ENCODE data around the gene MAP4K1.
"Not testable (repeated sequence)": the region's sequence is repeated elsewhere in the genome, so short reads cannot be mapped to it uniquely, and the experiment has no call there.

MAP4K1 gene

DNA sequence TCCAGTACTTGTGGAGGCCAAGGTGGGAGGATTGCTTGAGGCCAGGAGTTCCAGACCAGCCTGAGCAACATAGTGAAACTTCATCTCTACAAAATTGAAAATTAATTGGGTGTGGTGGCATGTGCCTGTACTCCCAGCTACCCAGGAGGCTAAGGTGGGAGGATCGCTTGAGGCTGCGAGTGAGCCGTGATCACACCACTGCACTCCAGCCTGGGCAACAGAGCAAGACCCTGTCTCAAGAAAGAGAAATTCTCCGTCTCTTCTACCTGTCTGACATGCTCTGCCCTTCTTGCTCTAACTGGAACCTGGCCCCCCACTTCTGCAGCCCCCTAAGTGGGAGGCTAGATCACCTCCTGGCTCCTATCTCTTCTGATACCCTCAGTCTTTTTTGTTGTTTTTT lies 8.6 kb upstream of the MAP4K1 start:
- H3K27me3 Mint-ChIP-seq = no peaks in the 10 kb centered on the region
- no peak overlapping the region for H3K4me3 Mint-ChIP-seq
- peaks cover 46% of the 10 kb centered on the region for H3K36me3 Mint-ChIP-seq
- DNase-seq = no peak
- CTCF ChIA-PET = interaction anchor here (1.4 kb wide), 1 partner anchor 9 kb away, joined by 4 read pairs; no protein-coding TSS in a partner anchor
- H3K9me3 Mint-ChIP-seq = no peaks in the 10 kb centered on the region
- H3K4me1 Mint-ChIP-seq = peaks cover 5% of the 10 kb centered on the region
- H3K27ac Mint-ChIP-seq = no peak overlapping the region

DNA sequence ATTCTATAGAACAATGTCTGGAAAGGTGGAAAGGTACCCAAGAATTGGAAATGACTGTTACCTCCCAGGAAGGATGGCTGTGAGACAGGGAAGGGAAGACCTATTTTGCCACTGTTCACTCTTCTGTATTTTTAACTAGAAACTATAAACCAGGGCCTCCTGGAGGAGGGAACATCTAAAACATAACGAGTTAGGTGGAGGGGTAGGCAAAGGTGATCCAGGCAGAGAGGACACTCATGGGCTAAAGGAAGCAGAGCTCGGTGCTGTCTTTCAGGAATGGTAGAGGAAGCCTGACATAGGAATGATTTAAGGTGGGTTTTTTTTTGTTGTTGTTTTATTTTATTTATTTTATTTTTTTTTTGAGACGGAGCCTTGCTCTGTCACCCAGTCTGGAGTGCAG lies 7.1 kb upstream of the MAP4K1 start:
- Mint-ChIP-seq H3K9me3 (no peaks in the 10 kb centered on the region), H3K27me3 (no peaks in the 10 kb centered on the region), H3K4me3 (no peak overlapping the region), H3K27ac (no peak overlapping the region), H3K36me3 (peaks cover 46% of the 10 kb centered on the region), H3K4me1 (peaks cover 14% of the 10 kb centered on the region)
- CTCF ChIA-PET = interaction anchor here (0.6 to 1.4 kb wide), 3 partner anchors 10 to 308 kb away, joined by 3 to 5 read pairs (median 3); no protein-coding TSS in a partner anchor
- no peak for DNase-seq

DNA sequence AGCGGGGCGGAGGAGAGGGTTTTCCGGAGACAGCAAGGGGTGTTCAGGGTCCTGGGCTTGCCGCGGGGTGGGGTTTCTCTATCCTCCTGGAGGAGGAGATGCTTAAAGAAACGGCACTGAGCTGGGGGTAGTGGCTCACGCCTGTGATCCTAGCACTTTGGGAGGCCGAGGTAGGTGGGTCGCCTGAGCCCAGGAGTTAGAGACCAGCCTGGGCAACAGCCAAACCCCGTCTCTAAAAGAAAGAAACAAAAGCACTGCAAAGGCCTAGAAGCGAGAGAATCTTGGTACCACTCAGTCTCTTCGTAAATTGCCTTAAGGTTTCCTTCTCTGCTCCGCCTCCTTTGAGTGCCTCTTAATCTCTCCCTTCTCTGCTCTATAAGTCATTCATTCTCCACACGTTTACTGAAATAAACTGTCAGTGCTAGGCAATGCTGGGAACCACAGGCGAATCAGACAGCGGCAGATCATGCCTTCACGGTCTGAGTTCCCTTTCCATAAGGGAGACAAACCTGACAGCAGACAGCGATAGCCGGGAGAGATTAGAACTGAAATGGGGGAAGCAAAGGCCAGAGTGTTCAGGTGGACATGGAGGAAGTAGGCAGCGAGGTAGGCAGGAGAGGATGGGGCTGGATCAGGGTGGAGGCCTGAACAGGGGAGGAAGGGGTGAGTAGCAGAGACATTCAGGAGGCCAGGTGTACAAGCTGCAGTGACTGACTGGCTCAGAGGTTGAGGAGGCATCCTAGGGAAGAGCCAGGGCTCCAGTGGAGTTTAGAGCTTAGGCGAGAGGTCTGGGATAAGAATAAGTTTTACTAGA lies 1.8 kb upstream of the MAP4K1 start:
- H3K4me1 Mint-ChIP-seq = peaks cover 57% of the 10 kb centered on the region
- no peaks in the 10 kb centered on the region for H3K9me3 Mint-ChIP-seq
- peaks cover 48% of the 10 kb centered on the region for H3K36me3 Mint-ChIP-seq
- CTCF ChIA-PET = interaction anchor here (0.9 to 3.5 kb wide), 10 partner anchors 15 to 104 kb away, joined by 3 to 16 read pairs (median 4); no protein-coding TSS in a partner anchor
- no peak for DNase-seq
- H3K27ac Mint-ChIP-seq = peak overlapping the region; percentile 94
- peak overlapping the region; percentile 99 for H3K4me3 Mint-ChIP-seq
- no peaks in the 10 kb centered on the region for H3K27me3 Mint-ChIP-seq

DNA sequence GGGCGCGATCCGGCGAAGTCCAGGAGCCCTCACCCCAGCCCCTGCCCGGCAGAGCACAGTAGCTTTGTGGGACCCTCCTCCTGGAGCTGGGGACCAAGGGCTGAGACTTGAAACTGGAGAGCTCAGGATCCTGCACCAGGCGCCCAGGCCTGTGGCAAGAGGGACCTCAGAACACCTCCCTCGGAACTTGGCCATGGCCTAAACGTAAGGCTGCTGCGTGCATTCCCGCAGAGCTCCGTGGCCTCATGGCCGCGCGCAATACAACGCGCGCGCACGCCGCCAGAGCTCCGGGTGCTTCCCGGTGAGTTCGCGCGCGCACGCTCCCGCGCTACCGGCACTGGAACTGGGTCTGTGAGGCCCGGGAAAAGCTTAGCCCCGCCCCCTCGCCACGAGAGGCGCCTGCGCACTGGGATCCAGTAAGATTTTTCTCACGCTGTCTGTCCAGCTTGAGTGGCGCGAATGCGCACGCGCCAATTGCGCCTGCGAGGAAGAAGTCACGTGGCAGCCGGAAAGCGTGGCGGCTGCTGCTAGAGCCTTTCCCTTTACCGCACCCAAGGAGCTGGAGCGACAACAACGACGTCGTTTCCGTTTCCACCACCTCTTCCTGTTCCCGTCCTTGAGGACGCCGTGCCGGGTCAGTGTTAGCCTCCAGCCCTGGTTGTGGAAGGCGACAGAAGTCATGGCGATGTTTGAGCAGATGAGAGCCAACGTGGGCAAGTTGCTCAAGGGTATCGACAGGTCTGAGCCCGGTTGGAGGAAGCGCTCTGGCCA lies 1.0 kb upstream of the MAP4K1 start, which contains the start of gene EIF3K:
EIF3K (plus strand) TSS at position 599 of the 771 bp plus-strand sequence; CDS start at position 680, 81 bp downstream.
- H3K27me3 Mint-ChIP-seq = no peaks in the 10 kb centered on the region
- peaks cover 51% of the 10 kb centered on the region for H3K36me3 Mint-ChIP-seq
- H3K4me1 Mint-ChIP-seq = peaks cover 61% of the 10 kb centered on the region
- peak within 1 kb of the TSS; percentile 94 for H3K27ac Mint-ChIP-seq
- no peaks in the 10 kb centered on the region for H3K9me3 Mint-ChIP-seq
- H3K4me3 Mint-ChIP-seq = peak within 1 kb of the TSS; percentile 99
- CTCF ChIA-PET = interaction anchor here (0.9 to 3.5 kb wide), 11 partner anchors 15 to 311 kb away, joined by 3 to 16 read pairs (median 5); partner anchors contain the start of genes FAM98C, MRPS12 and SARS2
- DNase-seq = peak; percentile 98

DNA sequence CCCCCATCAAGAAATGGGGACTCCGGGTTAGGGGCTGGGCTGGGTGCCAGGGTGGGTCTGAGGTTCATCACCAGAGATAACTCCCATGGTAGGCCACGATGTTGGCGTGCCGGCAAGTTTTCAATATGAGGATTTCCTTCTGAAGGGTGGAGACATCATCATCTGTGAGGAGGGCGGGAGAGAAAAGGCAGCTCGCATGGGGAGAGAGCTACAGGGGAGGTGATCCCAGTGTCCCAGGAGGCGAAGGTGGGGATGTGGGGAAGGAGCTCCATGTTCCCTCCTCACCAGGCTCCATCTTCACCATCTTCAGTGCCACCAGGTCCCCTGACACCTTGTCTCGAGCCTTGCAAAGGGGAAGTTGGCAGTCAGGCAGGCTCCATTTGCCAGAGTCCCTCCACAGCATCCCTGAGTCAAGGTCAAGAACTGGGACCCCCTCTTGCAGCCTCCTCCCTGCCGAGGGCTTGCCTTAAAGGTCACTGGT lies 430 bp downstream of the MAP4K1 start:
- Mint-ChIP-seq H3K36me3 (peaks cover 55% of the 10 kb centered on the region), H3K4me1 (peaks cover 69% of the 10 kb centered on the region), H3K27ac (peak overlapping the region; percentile 94), H3K27me3 (no peaks in the 10 kb centered on the region), H3K9me3 (no peaks in the 10 kb centered on the region), H3K4me3 (peak overlapping the region; percentile 99)
- CTCF ChIA-PET = interaction anchor here (0.6 to 3.5 kb wide), 6 partner anchors 17 to 314 kb away, joined by 3 to 16 read pairs (median 4); partner anchors contain the start of genes FAM98C, MRPS12 and SARS2
- DNase-seq = peak; percentile 43

DNA sequence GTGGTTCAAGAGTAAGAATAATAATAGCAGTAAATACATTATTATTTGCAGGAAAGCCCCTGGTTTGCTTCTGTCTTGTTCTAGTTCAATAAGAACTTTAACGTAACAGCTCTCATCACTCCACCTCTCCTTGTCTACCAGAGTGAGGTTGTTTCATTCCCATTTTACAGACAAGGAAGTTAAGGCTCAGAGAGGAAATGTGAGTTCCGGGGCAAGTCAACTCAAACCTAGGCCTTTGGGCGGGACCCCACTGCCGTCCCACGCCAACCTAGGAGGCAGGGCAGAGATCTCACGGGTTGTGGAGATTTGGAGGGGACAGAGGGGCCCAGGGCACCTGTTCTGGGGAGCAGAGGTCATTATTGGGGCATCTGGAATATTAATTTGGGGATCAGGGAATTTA lies 1.5 kb downstream of the MAP4K1 start:
- CTCF ChIA-PET = interaction anchor here (1.2 to 3.5 kb wide), 2 partner anchors 18 to 21 kb away, joined by 3 to 16 read pairs; no protein-coding TSS in a partner anchor
- Mint-ChIP-seq H3K36me3 (peaks cover 51% of the 10 kb centered on the region), H3K4me1 (peaks cover 65% of the 10 kb centered on the region), H3K4me3 (peak overlapping the region; percentile 99), H3K27me3 (no peaks in the 10 kb centered on the region), H3K9me3 (no peaks in the 10 kb centered on the region), H3K27ac (peak overlapping the region; percentile 94)
- DNase-seq = no peak

DNA sequence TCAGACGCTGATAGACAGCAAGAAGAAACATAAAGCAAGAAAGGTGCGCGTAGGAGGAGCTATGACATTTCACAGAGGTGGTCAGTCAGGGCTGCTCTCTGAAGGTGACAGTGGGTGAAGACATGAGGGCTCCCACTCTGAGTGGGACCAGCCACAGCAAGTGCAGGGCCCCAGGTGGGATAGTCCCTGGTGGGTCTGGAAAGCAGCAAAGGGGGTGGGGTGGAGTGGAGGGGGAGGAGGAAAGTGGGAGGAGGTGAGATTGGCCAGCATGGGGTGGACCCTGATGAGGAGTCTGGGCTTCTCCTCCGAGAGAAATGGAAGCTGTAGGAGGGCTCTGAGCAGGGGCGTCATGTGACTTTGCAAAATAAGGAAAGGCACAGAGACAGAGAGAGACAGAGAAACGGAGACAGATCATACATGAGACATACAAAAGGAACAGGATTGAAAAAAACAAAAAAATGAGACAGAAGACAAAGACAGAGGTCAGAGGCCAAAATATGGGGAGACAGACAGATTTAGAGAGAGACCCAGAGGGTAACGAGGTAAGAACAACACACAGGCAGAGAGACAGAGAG lies 2.7 kb downstream of the MAP4K1 start:
- Mint-ChIP-seq H3K4me3 (peak overlapping the region; percentile 56), H3K36me3 (peaks cover 55% of the 10 kb centered on the region), H3K4me1 (peaks cover 63% of the 10 kb centered on the region), H3K27me3 (no peaks in the 10 kb centered on the region), H3K27ac (peak overlapping the region; percentile 78), H3K9me3 (no peaks in the 10 kb centered on the region)
- CTCF ChIA-PET = no interaction called here
- DNase-seq = no peak

DNA sequence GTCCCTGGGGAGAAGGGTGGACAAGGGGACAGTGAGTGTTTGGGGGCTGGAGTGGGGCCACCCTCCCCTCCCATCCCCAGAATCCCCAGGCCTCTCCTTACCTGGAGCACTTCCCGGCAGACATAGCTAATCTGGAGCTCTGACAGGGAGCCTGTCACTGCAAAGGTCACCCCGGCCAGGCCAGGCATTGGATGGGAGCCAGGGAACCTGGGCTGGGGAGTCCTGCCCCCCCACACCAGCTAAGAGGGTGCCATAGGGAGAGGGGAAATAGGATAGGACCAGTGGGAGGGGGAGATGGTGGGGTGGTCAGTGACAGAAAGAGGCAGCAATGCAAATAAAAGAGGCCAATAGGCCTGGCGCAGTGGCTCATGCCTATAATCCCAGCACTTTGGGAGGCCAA lies 3.5 kb downstream of the MAP4K1 start:
- CTCF ChIA-PET = interaction anchor here (1.3 kb wide), 1 partner anchor 20 kb away, joined by 4 read pairs; no protein-coding TSS in a partner anchor
- Mint-ChIP-seq H3K36me3 (peaks cover 52% of the 10 kb centered on the region), H3K4me1 (peaks cover 57% of the 10 kb centered on the region), H3K27me3 (no peaks in the 10 kb centered on the region), H3K27ac (no peak overlapping the region), H3K9me3 (no peaks in the 10 kb centered on the region), H3K4me3 (no peak overlapping the region)
- DNase-seq = no peak

DNA sequence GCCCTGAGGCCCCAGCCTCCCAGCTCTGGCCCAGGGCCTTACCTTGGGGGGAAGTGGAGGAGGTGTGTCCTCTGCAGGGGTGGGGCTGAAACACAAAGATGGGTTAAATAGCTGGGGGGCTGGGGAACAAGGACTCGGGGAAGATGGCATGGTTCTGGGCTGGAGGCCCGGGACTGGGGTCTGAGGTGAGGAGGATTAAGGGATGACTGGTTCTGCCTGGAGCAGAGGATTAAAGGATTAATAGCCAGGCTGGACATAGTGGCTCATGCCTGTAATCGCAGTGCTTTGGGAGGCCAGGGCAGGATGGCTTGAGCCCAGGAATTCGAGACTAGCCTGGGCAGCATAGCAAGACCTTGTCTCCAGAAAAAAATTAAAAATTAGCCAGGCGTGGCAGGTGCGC lies 11.6 kb downstream of the MAP4K1 start:
- no peak for DNase-seq
- H3K27ac Mint-ChIP-seq = no peak overlapping the region
- CTCF ChIA-PET = no interaction called here
- no peaks in the 10 kb centered on the region for H3K27me3 Mint-ChIP-seq
- no peak overlapping the region for H3K4me3 Mint-ChIP-seq
- peaks cover 42% of the 10 kb centered on the region for H3K36me3 Mint-ChIP-seq
- no peaks in the 10 kb centered on the region for H3K9me3 Mint-ChIP-seq
- peaks cover 4% of the 10 kb centered on the region for H3K4me1 Mint-ChIP-seq

DNA sequence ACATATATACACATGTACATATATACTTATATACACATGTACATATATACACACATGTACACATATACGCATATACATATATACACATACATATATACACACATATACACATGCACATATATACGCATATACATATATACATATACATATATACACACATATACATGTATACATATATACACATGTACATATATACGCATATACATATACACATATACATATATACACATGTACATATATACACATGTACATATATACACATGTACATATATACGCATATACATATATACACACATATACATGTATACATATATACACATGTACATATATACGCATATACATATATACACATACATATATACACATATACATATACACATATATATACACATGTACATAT lies 14.9 kb downstream of the MAP4K1 start:
- H3K27me3 Mint-ChIP-seq, H3K4me1 Mint-ChIP-seq, DNase-seq, H3K9me3 Mint-ChIP-seq, H3K4me3 Mint-ChIP-seq, H3K27ac Mint-ChIP-seq, CTCF ChIA-PET: not testable (repeated sequence)
- peaks cover 37% of the 10 kb centered on the region for H3K36me3 Mint-ChIP-seq

DNA sequence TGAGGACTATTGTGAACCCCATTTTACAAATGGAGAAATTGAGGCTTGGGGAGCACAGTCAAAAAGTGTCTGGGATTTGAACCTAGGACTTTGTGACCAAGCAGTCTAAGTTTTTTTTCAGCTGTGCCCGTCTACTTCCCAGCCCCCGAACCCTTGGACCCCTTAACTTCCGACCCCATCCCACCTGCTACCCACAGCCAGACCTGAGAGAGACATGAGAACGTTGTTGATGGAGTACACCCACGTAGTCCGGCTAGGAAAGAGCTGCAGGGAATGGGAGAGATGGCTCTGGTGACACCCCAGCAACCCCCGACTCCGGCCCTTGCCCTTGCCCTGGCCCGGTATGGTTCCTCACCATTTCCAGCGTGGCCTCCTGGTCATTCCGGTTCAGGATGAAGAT lies 18.0 kb downstream of the MAP4K1 start:
- Mint-ChIP-seq H3K9me3 (no peaks in the 10 kb centered on the region), H3K4me1 (peaks cover 9% of the 10 kb centered on the region), H3K36me3 (peaks cover 46% of the 10 kb centered on the region), H3K27me3 (no peaks in the 10 kb centered on the region), H3K4me3 (no peak overlapping the region), H3K27ac (no peak overlapping the region)
- CTCF ChIA-PET = no interaction called here
- no peak for DNase-seq

DNA sequence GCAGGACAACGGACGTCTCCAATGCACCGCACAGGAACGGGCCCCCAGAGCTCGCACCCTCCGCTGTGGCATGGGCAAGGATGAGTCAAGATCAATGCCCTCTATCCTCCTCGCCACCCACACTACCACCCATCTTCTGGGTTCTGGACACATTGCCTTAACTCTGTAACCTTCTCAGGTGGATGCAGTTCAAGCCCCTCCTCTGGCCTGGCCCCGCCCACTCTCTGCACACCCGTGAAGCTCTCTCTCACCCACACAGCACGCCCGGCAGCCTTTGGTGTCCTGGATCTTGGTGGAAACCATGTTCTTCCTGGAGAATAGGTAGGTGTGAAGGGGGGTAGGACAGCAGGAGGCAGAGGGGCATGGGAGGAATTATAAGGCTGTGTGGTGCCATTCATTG lies 20.7 kb downstream of the MAP4K1 start:
- Mint-ChIP-seq H3K27ac (peak overlapping the region; percentile 14), H3K9me3 (no peaks in the 10 kb centered on the region), H3K36me3 (peaks cover 60% of the 10 kb centered on the region), H3K4me3 (no peak overlapping the region), H3K4me1 (peaks cover 9% of the 10 kb centered on the region), H3K27me3 (no peaks in the 10 kb centered on the region)
- DNase-seq = no peak
- CTCF ChIA-PET = no interaction called here

DNA sequence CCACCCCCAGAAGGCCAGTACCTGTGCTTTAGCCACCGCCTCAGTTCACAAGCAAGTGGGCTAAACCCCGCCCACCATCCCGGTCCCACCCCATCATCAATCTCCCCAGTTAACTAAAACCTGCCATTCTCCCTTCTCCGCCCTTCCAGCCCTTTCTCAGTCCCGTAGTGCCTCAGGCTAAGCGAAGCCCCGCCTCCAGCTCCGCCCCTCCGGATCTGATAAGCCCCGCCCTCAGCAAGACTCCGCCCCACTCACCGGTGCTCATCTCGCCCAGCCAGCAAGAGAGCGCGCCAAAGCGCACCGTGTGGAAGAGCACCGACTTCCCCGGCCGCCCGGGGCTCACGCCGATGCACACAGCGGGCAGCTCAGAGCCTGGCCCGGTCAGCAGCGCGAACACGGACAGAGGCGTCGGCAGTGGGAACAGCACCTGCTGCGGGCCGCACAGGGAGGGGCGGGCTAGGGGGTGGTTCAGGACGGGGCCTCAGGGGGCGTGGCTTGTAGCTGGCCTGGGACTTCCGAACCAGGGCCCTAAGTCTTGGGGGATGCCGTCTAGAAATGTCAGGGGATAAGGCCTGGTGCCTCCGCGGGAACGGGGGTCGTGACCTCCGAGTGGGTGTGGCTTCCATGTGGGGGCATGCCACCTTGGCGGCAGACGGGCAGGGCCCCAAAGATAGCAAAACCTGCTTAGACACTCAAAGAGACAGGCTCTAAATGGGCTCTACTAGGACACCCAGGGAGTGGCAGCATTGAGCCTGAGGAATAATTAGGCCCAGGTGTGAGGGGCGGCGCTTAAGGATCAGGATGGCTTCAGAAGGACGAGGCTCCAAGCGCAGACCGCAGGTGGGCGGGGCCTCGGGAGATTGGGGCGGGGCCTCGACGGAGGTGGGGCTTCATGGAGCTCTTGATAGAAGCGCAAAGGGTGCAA lies 21.4 kb downstream of the MAP4K1 start:
- no peak overlapping the region for H3K4me3 Mint-ChIP-seq
- peak; percentile 30 for DNase-seq
- H3K27ac Mint-ChIP-seq = peak overlapping the region; percentile 45

More for the DNA sequence above, 21.4 kb downstream of the MAP4K1 start:
- CTCF ChIA-PET = no interaction called here
- no peaks in the 10 kb centered on the region for H3K27me3 Mint-ChIP-seq
- peaks cover 9% of the 10 kb centered on the region for H3K4me1 Mint-ChIP-seq
- no peaks in the 10 kb centered on the region for H3K9me3 Mint-ChIP-seq
- H3K36me3 Mint-ChIP-seq = peaks cover 59% of the 10 kb centered on the region
